Dendritic cell treated with granulocyte-macrophage colony-stimulating factor and Interleukin-4, amounts not matched to agents 40 ng/mL and 50 ng/mL, for 4 days (primary cell): ENCODE results near the gene MAP2K3.

Experiments used
- H3K27ac Mint-ChIP-seq: one replicate; pipeline ENCODE4 v1.8.0; 2022; ENCODE audit warnings: mild to moderate bottlenecking, mixed read lengths
- H3K27me3 Mint-ChIP-seq: one replicate; pipeline ENCODE4 v1.8.0; 2022; ENCODE audit warnings: mild to moderate bottlenecking, mixed read lengths
- H3K36me3 Mint-ChIP-seq: one replicate; pipeline ENCODE4 v1.8.0; 2022; ENCODE audit warnings: low read depth, mixed read lengths
- H3K4me1 Mint-ChIP-seq: one replicate; pipeline ENCODE4 v1.8.0; 2022; ENCODE audit warnings: low read depth, mixed read lengths
- H3K4me3 Mint-ChIP-seq: one replicate; pipeline ENCODE4 v1.8.0; 2022; ENCODE audit warnings: mild to moderate bottlenecking, moderate library complexity, mixed read lengths
- H3K9me3 Mint-ChIP-seq: one replicate; pipeline ENCODE4 v1.8.0; 2022; ENCODE audit warnings: mixed read lengths
- intact Hi-C: fragments of 100-400 bp; cut with micrococcal nuclease; formaldehyde crosslinking; loops from one replicate; pipeline ENCODE4 v1.15.0; 2022

MAP2K3 gene

GRCh38 chr17:21353326-21354010 is 69.0 kb downstream of the MAP2K3 start:
- H3K9me3 Mint-ChIP-seq, result no peaks in the 10 kb centered on the region
- no peaks in the 10 kb centered on the region for H3K36me3 Mint-ChIP-seq
- H3K27me3 Mint-ChIP-seq, result peaks cover 13% of the 10 kb centered on the region
- no peak overlapping the region for H3K27ac Mint-ChIP-seq
- no peak overlapping the region for H3K4me3 Mint-ChIP-seq
- intact Hi-C loops, result no loop called here
- H3K4me1 Mint-ChIP-seq, result peaks cover 6% of the 10 kb centered on the region

GRCh38 chr17:21354796-21355385 is 70.4 kb downstream of the MAP2K3 start:
- Mint-ChIP-seq H3K9me3 (no peaks in the 10 kb centered on the region), H3K27ac (no peak overlapping the region), H3K36me3 (no peaks in the 10 kb centered on the region), H3K4me1 (peaks cover 6% of the 10 kb centered on the region), H3K27me3 (peaks cover 13% of the 10 kb centered on the region), H3K4me3 (no peak overlapping the region)
- intact Hi-C loops, result no loop called here

- intact Hi-C loops, result no loop called here
- no peaks in the 10 kb centered on the region for H3K36me3 Mint-ChIP-seq
- H3K27me3 Mint-ChIP-seq, result peaks cover 13% of the 10 kb centered on the region
- no peak overlapping the region for H3K4me3 Mint-ChIP-seq
- peaks cover 6% of the 10 kb centered on the region for H3K4me1 Mint-ChIP-seq
- H3K27ac Mint-ChIP-seq, result no peak overlapping the region
- no peaks in the 10 kb centered on the region for H3K9me3 Mint-ChIP-seq
Observed at GRCh38 chr17:21355586-21355985, 71.1 kb downstream of the MAP2K3 start.

GRCh38 chr17:21356537-21357127 is 72.1 kb downstream of the MAP2K3 start:
- no peaks in the 10 kb centered on the region for H3K9me3 Mint-ChIP-seq
- intact Hi-C loops, result no loop called here
- no peaks in the 10 kb centered on the region for H3K36me3 Mint-ChIP-seq
- no peak overlapping the region for H3K27ac Mint-ChIP-seq
- H3K4me1 Mint-ChIP-seq, result peaks cover 6% of the 10 kb centered on the region
- H3K4me3 Mint-ChIP-seq, result no peak overlapping the region
- peaks cover 13% of the 10 kb centered on the region for H3K27me3 Mint-ChIP-seq

- no peaks in the 10 kb centered on the region for H3K9me3 Mint-ChIP-seq
- no peak overlapping the region for H3K4me3 Mint-ChIP-seq
- peaks cover 13% of the 10 kb centered on the region for H3K27me3 Mint-ChIP-seq
- H3K27ac Mint-ChIP-seq, result no peak overlapping the region
- intact Hi-C loops, result no loop called here
- peaks cover 6% of the 10 kb centered on the region for H3K4me1 Mint-ChIP-seq
- no peaks in the 10 kb centered on the region for H3K36me3 Mint-ChIP-seq
Observed at GRCh38 chr17:21357281-21357680, 72.8 kb downstream of the MAP2K3 start.

- peaks cover 12% of the 10 kb centered on the region for H3K27me3 Mint-ChIP-seq
- H3K4me3 Mint-ChIP-seq, result no peak overlapping the region
- H3K9me3 Mint-ChIP-seq, result no peaks in the 10 kb centered on the region
- intact Hi-C loops, result no loop called here
- H3K4me1 Mint-ChIP-seq, result peaks cover 5% of the 10 kb centered on the region
- H3K36me3 Mint-ChIP-seq, result no peaks in the 10 kb centered on the region
- H3K27ac Mint-ChIP-seq, result no peak overlapping the region
Observed at GRCh38 chr17:21357696-21358656, 73.5 kb downstream of the MAP2K3 start.

GRCh38 chr17:21358682-21359482 is 74.4 kb downstream of the MAP2K3 start:
- Mint-ChIP-seq H3K36me3 (no peaks in the 10 kb centered on the region), H3K4me1 (no peaks in the 10 kb centered on the region), H3K9me3 (no peaks in the 10 kb centered on the region), H3K4me3 (no peak overlapping the region), H3K27me3 (peaks cover 6% of the 10 kb centered on the region), H3K27ac (no peak overlapping the region)
- intact Hi-C loops, result no loop called here

DNA sequence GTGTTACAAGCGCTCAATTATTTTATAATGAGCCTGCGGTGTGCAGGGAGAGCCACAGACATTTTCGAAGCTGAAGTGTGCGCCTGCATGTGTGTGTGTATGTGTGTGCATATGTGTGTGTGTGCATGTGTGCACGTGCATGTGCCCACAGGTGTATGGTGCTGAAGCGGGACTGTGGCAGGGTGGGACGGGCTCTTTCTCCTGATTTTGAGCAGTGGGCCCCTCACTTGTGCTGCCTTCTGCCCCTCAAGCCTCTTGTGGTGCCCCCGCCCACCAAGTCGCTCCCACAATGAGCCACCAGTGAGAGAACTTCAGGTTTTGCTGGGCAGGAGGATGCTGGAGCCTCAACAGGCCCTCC is 75.0 kb downstream of the MAP2K3 start:
- intact Hi-C loops, result no loop called here
- Mint-ChIP-seq H3K4me3 (no peak overlapping the region), H3K9me3 (no peaks in the 10 kb centered on the region), H3K27ac (no peak overlapping the region), H3K4me1 (no peaks in the 10 kb centered on the region), H3K36me3 (no peaks in the 10 kb centered on the region), H3K27me3 (peaks cover 3% of the 10 kb centered on the region)

DNA sequence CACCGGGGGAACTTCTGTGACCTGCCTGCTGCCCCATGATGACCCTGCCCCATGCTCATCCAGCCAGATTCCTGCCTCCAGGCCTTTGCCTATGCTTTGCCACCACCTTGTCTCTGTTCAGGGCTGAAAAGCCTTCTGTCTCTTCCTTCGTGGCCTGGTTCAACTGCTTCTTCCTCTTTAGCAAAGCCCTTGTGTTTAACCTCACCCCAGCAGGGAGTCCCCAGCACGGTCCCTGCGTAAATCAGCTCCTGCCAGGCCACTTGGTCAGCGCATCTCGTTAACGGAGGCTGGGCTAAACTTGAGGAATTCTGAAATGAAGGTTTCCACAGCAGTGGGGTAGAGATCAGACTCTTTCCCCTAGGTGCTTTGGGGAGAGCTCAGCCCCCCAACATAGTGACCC is 75.5 kb downstream of the MAP2K3 start:
- Mint-ChIP-seq H3K27me3 (no peaks in the 10 kb centered on the region), H3K9me3 (no peaks in the 10 kb centered on the region), H3K27ac (no peak overlapping the region), H3K36me3 (no peaks in the 10 kb centered on the region), H3K4me3 (no peak overlapping the region), H3K4me1 (no peaks in the 10 kb centered on the region)
- intact Hi-C loops, result no loop called here

DNA sequence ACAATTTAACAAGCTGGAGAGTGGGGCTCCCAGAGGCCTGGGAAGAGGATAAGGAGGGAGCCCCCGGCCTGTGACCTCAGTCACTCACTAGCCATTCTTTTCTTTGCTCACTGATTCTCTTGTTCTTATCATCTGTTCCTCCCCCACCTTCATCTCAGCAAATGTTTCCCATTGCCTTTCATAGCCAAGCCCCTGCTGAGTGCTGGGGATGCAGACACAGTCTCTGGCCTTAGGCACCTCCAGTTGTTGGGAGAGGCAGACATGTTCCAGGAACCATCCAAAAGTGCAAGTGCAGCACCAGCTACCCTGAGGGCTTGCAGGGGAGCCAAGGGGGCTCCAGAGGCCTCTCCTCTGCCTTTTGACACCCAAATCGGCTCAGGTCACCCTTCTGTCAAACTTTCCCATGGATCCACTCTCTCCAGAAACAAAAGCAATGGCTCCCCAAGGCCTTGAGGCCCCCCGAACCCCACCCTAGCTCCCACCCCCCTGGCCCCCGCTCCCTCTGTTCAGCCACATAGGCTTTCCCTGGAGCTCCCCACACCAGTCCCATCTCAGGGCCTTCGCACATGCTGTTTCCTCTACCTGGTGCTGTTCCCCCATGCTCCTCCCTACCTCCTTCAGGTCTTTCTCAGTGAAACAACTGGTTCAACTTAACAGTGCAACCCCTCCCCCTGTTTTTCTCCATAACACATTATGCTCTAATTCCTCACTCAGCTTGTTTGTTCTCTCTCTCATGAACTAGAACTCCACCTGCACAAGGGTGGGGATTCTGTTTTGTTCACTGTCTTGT is 76.7 kb downstream of the MAP2K3 start:
- Mint-ChIP-seq H3K36me3 (no peaks in the 10 kb centered on the region), H3K4me1 (no peaks in the 10 kb centered on the region), H3K9me3 (no peaks in the 10 kb centered on the region), H3K27me3 (no peaks in the 10 kb centered on the region), H3K4me3 (no peak overlapping the region), H3K27ac (no peak overlapping the region)
- intact Hi-C loops, result no loop called here

- no peaks in the 10 kb centered on the region for H3K9me3 Mint-ChIP-seq
- no peaks in the 10 kb centered on the region for H3K27me3 Mint-ChIP-seq
- no peak overlapping the region for H3K27ac Mint-ChIP-seq
- H3K36me3 Mint-ChIP-seq, result no peaks in the 10 kb centered on the region
- no peaks in the 10 kb centered on the region for H3K4me1 Mint-ChIP-seq
- intact Hi-C loops, result no loop called here
- no peak overlapping the region for H3K4me3 Mint-ChIP-seq
Observed at GRCh38 chr17:21362331-21362931, 77.9 kb downstream of the MAP2K3 start.

DNA sequence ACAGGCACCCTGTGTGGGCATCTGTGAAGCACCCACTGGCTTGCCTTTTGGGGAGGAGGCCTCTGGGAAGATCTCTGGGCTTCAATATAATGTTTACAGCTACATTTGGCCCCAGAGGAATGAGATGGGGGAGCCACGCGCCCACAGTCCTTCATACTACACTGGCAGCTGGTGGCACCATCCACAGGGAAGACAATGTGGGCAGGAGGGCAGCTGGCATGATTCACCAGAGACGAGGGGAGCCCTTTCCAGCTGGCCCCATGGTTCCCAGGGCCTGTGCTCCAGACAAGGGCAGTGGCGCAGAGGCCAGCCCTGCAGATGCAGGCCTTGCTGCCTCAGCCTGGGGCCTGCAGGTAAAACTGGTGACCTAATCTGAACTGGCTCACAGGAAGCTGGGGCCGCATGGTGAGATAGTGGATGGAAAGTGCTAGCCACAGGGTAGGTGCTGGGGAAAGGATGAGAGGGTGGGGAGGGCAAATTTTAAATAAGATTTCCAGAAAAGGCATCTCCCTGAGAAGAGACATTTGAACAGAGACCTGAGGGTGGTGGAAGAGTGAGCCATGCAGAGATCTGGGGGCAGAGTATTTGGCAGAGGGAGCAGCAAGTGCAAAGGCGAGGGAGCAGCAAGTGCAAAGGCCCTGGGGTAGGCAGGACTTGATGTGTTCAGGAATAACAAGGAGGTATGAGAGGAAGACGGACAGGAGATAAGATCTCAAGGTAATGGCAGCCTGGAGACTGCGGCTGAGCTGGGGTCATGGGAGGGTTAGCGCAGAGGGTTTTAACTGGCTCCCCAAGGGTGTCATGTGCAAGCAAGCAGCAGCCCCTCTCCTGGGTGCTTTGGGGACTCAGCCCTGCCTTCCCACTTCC is 79.5 kb downstream of the MAP2K3 start:
- no peak overlapping the region for H3K27ac Mint-ChIP-seq

More for the DNA sequence above, 79.5 kb downstream of the MAP2K3 start:
- intact Hi-C loops, result no loop called here
- Mint-ChIP-seq H3K4me3 (no peak overlapping the region), H3K27me3 (peaks cover 3% of the 10 kb centered on the region), H3K9me3 (no peaks in the 10 kb centered on the region), H3K36me3 (no peaks in the 10 kb centered on the region), H3K4me1 (no peaks in the 10 kb centered on the region)
